Fibroblast of skin of right quadriceps (primary cell): ENCODE results near the gene TAX1BP1.

Experiments used
- DNase-seq: peaks from one replicate; pipeline ENCODE4 v3.0.0-alpha.2; 2013

TAX1BP1 gene

GRCh38 chr7:27739909-27740448 is at the start of gene TAX1BP1:
TSS of gene TAX1BP1 (plus strand) at chr7:27740162. CDS start at chr7:27748525, 8,363 bp downstream.
- DNase-seq, result peak; percentile 92

GRCh38 chr7:27690649-27691048 is 49.3 kb upstream of the TAX1BP1 start:
- no peak for DNase-seq

- no peak for DNase-seq
Measured at GRCh38 chr7:27693794-27694193, 46.2 kb upstream of the TAX1BP1 start.

GRCh38 chr7:27695096-27695495 is 44.9 kb upstream of the TAX1BP1 start:
- no peak for DNase-seq

- DNase-seq, result peak; percentile 42
Measured at GRCh38 chr7:27697861-27698430, 42.0 kb upstream of the TAX1BP1 start.

- no peak for DNase-seq
Measured at GRCh38 chr7:27699751-27700150, 40.2 kb upstream of the TAX1BP1 start.

GRCh38 chr7:27700501-27700900 is 39.5 kb upstream of the TAX1BP1 start:
- DNase-seq, result no peak

- DNase-seq, result no peak
Measured at GRCh38 chr7:27703181-27703580, 36.8 kb upstream of the TAX1BP1 start.

- DNase-seq, result no peak
Measured at GRCh38 chr7:27704422-27705199, 35.4 kb upstream of the TAX1BP1 start.

- no peak for DNase-seq
Measured at GRCh38 chr7:27705200-27705594, 34.8 kb upstream of the TAX1BP1 start.

- no peak for DNase-seq
Measured at GRCh38 chr7:27708485-27708884, 31.5 kb upstream of the TAX1BP1 start.

- peak; percentile 44 for DNase-seq
Measured at GRCh38 chr7:27709137-27710075, 30.6 kb upstream of the TAX1BP1 start.

GRCh38 chr7:27712217-27712616 is 27.7 kb upstream of the TAX1BP1 start:
- DNase-seq, result no peak

- DNase-seq, result peak; percentile 19
Measured at GRCh38 chr7:27714831-27715444, 25.0 kb upstream of the TAX1BP1 start.

GRCh38 chr7:27723085-27723484 is 16.9 kb upstream of the TAX1BP1 start:
- DNase-seq, result no peak

GRCh38 chr7:27727058-27727457 is 12.9 kb upstream of the TAX1BP1 start:
- no peak for DNase-seq

GRCh38 chr7:27730112-27730511 is 9.8 kb upstream of the TAX1BP1 start:
- no peak for DNase-seq

- DNase-seq, result no peak
Measured at GRCh38 chr7:27734583-27734982, 5.4 kb upstream of the TAX1BP1 start.

GRCh38 chr7:27735165-27735564 is 4.8 kb upstream of the TAX1BP1 start:
- no peak for DNase-seq

GRCh38 chr7:27735831-27736230 is 4.1 kb upstream of the TAX1BP1 start:
- DNase-seq, result no peak

GRCh38 chr7:27737178-27737577 is 2.8 kb upstream of the TAX1BP1 start:
- DNase-seq, result no peak

GRCh38 chr7:27737616-27738015 is 2.3 kb upstream of the TAX1BP1 start:
- no peak for DNase-seq
